ENCODE results near the gene PRDX1. TPM values are rescaled to one million over a fixed set of nuclear protein-coding genes. Genes with fewer than 3 reads are reported as not detected.
A peak's percentile ranks its signal among the peaks of the same experiment; 100 is the strongest.

PRDX1 gene
- total RNA-seq, 6 experiments from 2014 or later, result 315 to 672 (median 358) TPM

GRCh38 chr1:45557422-45557944 is 35.8 kb upstream of the PRDX1 start:
- DNase-seq (peak; percentile 54 to 83 (median 76)), ATAC-seq (peak; percentile 78 to 89 (median 82))

GRCh38 chr1:45554198-45554597 is 32.5 kb upstream of the PRDX1 start:
- Histone ChIP-seq H3K27ac (peak overlapping the region; percentile 2 to 72 (median 49)), H3K4me3 (no peak overlapping the region), H3K36me3 (no peaks in the 10 kb centered on the region), H3K27me3 (no peaks in the 10 kb centered on the region), H3K4me1 (peaks cover 0 to 61% (median 18%) of the 10 kb centered on the region in 4 donors), H3K9me3 (no peaks in the 10 kb centered on the region)
- DNase-seq, result peak in 2 of 3 donors; percentile 35 to 53
- TF ChIP-seq POLR2A (IDR thresholded peaks at IDR 0.05), result no peak
- no peak for TF ChIP-seq CTCF (IDR thresholded peaks at IDR 0.05)
- intact Hi-C loops (cut with DNase I), result no loop called here
- 22% methylated on average over 6 of the region's 6 CpGs for WGBS (ENCODE audit: insufficient coverage, low coverage, low lambda C conversion rate, missing lambda C conversion rate)
- ATAC-seq, result peak; percentile 14 to 40 (median 30)

More at GRCh38 chr1:45557422-45557944, 35.8 kb upstream of the PRDX1 start:
- peaks cover 0 to 17% (median 8%) of the 10 kb centered on the region in 4 donors for H3K36me3 ChIP-seq
- intact Hi-C loops (cut with DNase I), result no loop called here
- TF ChIP-seq POLR2A (IDR thresholded peaks at IDR 0.05), result no peak
- no peak for TF ChIP-seq CTCF (IDR thresholded peaks at IDR 0.05)
- H3K4me1 ChIP-seq, result peaks cover 0 to 46% (median 14%) of the 10 kb centered on the region in 4 donors
- WGBS (ENCODE audit: insufficient coverage, low coverage, low lambda C conversion rate, missing lambda C conversion rate), result 18% methylated on average over 3 of the region's 3 CpGs
- H3K4me3 ChIP-seq, result no peak overlapping the region
- H3K9me3 ChIP-seq, result no peaks in the 10 kb centered on the region
- H3K27me3 ChIP-seq, result no peaks in the 10 kb centered on the region
- peak overlapping the region; percentile 46 to 73 (median 71) for H3K27ac ChIP-seq

- 15% methylated on average over 1 of the region's 1 CpG for WGBS (ENCODE audit: insufficient coverage, low coverage, low lambda C conversion rate, missing lambda C conversion rate)
- no peaks in the 10 kb centered on the region for H3K36me3 ChIP-seq
- H3K4me1 ChIP-seq, result peaks cover 0 to 45% (median 14%) of the 10 kb centered on the region in 4 donors
- TF ChIP-seq CTCF (IDR thresholded peaks at IDR 0.05), result no peak
- no peak for TF ChIP-seq POLR2A (IDR thresholded peaks at IDR 0.05)
- H3K27ac ChIP-seq, result peak overlapping the region in 2 of 3 donors; percentile 13 to 72
- no peaks in the 10 kb centered on the region for H3K9me3 ChIP-seq
- ATAC-seq, result peak in 1 of 4 donors; percentile 9
- peak overlapping the region; percentile 68 to 85 (median 79) for H3K4me3 ChIP-seq
- H3K27me3 ChIP-seq, result no peaks in the 10 kb centered on the region
- intact Hi-C loops (cut with DNase I), result no loop called here
- peak in 2 of 3 donors; percentile 38 to 58 for DNase-seq
These were observed 30.6 kb upstream of the PRDX1 start for GRCh38 chr1:45552331-45552730.

- ATAC-seq, result no peak
- H3K27ac ChIP-seq, result peak overlapping the region; percentile 13 to 87 (median 70)
- TF ChIP-seq POLR2A (IDR thresholded peaks at IDR 0.05) (no peak), CTCF (IDR thresholded peaks at IDR 0.05) (no peak)
- 6% methylated on average over 3 of the region's 3 CpGs for whole genome bisulfite sequencing (ENCODE audit: insufficient coverage, low coverage, low lambda C conversion rate, missing lambda C conversion rate)
- peak overlapping the region; percentile 68 to 85 (median 79) for H3K4me3 ChIP-seq
- H3K9me3 ChIP-seq, result no peaks in the 10 kb centered on the region
- peaks cover 0 to 38% (median 14%) of the 10 kb centered on the region in 4 donors for H3K4me1 ChIP-seq
- no peak for DNase-seq
- intact Hi-C loops (cut with DNase I), result no loop called here
- no peaks in the 10 kb centered on the region for H3K27me3 ChIP-seq
- H3K36me3 ChIP-seq, result no peaks in the 10 kb centered on the region
These were observed 30.0 kb upstream of the PRDX1 start for GRCh38 chr1:45551684-45552083.

All from right lobe of liver (tissue), 6 donors.